ENCODE data around the gene KCND2.

The KCND2 gene

DNA sequence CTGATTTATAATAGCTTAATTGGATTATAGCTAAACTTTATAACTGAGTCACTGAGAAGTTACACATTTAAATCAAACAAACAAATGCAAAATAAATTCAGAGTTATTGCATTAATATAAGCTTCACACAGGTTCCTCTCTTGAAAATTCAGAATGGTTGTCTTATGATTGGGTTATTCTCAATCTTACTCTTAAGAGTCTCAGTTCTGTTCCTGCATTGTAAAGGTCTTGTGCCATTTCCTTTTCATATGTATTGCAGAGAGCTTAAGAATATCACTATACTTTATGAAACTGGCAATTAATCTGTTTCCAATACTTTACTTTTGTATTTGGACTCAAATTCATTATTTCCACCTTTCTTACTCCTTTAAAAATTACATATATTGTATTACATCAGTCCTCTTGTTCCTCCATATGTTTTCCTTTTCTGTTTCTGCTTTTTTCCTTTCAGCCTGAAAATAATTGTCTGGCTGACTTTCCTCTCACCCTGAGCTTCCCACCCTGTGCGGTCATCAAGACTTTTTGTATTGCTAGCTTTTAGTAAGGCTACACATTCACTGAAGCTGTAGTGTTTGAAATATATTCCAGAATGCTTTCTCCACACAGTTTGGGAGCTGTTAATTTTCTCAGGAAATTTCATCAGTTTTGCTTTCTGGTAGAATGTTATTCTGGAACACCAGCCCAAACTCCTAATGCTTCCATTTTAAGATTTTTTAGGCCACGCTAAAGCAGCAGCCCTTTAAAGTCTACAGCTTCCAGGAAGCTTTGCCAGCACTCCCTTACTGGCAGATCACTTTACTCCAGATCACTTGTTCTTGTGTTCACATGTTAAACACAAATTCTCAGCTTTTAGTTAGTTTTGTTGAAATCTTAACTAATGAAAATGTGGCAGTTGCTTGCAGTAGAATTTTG lies 139.4 kb downstream of the KCND2 start:
- DNase-seq = no peak

DNA sequence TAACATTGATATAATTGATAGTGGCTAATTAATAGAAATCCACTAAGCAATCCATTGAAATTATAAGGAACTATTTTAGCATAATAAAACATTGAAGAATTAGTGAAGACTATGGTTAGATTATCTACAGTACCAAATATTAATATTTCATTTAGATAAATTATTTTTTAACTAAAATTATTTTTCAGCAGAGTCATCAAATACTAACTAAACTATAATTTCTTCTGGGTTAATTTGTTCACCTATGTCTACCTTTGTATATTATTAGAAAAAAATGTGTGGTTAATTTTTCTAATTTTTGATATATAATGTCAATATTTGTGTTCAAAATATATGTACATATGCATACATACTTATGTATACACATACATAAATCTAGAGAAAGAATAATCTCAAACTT lies 140.2 kb downstream of the KCND2 start:
- no peak for DNase-seq

DNA sequence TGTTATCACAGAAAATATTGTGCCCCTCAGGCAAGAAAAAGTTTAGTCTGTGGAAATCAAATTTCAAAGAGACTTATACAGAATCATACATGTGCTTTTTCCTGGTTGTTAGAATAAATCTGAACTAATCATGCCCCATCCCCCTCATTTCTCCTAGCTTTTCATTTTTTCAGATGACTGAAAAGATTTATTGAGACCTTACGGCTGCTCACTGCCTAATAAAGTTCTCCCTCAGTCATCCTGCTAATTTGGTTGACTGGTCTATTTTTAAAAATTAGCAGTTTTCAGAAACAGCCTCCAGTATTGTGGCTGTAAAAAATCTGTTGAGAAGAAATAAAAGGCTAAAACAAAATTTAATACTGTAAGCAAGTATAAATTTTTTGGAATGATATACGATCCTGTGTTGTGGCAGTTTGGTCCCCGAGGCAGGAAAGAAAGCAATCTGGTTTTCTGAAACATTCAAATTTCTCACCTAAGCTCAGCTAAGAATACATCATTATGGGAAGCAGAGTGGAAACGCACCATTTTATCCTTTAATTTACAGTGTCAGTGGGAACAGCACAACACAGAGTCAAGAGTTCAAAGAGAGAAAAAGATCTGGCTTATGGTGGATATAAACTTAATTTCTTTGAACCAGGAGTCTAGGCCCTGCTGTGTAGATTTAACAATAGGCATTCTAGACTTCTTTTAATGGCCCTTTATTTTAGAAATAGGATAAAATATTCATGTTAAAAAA lies 144.4 kb downstream of the KCND2 start:
- DNase-seq = no peak

DNA sequence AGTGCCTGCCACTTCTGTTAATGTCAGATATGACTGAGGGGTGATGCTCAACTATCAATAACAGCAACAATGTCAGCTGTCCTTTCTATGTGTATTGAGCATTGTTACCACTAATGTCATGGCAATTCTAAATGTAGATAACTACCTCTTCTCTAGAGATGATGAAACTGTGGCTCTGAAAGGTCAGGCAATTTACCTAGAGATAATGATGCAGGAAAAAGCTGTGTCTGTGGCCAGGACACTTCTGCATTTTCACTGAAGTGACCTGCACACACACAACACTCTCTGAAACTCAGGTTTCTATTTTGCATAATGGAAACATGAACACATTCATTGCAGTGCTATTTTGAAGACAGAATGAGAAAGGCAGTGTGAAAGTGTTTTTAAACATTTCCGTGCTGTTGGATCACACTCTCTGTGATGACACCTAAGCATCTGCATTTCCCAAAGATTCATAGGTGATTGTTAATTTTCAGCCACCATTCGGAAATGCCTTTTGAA lies 148.2 kb downstream of the KCND2 start:
- no peak for DNase-seq

DNA sequence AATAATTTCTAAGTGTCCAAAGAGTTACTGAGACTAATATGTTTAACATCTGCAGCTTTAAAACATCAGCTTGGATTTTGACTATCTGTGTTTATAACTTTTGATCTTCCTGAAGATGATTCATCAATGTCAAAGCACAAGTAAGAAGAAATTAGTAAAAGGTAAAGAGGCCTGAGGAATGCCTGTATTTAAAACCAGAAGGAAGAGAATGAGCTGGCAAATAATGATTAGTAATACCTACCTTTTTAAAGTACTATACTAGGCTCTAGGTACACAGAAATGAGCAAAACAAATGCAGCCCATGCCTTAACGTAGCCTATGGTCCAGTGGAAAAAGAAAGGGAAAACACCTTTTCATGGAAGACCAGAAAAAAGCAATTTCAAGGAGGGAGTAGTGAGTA lies 158.0 kb downstream of the KCND2 start:
- no peak for DNase-seq

DNA sequence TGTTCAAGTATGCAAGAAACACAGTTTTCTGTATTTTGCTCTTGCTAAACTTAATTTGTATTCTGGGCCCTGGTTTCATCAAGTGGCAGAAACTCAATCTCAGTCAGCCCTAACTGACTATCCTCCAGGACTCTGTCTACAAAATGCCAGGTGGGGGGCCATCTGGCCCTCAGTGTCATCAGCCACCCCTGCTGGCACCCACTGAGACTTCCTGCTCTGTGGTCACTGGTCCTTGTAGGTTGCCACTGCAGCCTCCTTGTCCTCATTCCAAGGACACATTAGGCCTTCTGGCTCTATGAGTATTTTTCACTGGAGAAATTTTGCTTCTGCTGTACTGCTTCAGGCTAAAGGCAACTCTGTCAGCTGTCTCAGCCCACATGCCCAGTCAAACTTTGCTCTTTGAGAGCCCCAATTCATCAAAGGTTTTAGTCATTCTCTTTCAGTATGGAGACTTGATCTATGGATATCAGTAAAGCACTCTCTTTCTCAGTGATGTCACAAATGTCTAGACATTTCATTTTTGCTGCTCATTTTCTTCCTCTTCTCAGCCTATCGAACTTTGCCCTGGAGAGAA lies 163.6 kb downstream of the KCND2 start:
- DNase-seq = no peak

DNA sequence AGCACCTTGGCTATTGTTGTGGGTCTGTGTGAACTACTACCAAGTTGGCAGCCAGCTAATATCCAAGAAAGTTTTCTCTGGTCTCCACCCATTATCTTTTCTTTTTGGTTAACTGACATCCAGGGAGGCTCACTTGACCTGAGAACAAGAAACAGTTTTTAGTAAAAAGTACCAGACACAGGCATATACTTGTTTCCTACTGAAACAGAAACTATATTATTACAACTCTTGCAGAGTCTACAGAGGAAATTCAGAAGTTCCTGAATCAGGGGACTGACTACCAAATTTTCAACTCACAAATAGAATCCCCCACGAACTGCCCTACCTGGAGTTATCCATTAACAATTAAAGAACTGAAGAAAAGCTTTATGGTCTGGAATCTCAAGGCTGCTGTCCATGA lies 168.9 kb downstream of the KCND2 start:
- no peak for DNase-seq

DNA sequence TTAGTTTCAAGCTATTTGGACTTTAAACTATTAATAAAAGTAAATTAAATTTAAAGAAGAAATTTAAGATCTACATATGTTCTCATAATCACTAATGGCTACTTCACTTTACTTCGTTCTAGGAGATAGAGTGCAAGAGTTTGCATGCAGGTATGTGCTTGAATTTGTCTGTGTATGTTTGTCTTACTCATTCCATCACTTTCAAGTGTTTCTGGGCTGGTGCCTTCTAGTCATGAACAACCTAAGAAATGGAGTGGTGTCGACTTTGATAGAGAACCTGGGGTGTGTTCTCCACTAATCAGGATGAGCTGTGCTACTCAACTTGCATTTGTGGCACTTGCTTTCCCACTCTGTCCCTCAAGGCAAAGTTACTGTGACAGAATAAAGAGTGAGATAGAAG lies 169.9 kb downstream of the KCND2 start:
- no peak for DNase-seq

DNA sequence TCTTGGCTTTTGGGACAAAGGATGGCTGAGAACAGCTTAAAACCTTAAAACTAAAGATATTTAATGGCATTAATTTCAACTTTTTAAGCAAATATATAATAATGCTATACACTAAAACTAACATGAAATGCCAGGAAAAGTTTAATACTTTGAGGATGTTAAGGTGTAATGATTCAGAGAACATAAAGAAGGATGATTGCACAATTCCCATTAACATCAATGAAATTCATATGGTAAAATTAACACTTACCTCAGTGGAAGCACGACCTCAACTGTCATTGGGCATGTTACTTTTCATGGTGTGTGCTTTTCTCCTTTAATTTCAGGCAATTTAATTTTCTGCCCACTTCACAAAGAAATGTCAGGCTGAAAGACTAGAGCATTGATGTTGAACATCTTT lies 171.7 kb downstream of the KCND2 start:
- DNase-seq = no peak

DNA sequence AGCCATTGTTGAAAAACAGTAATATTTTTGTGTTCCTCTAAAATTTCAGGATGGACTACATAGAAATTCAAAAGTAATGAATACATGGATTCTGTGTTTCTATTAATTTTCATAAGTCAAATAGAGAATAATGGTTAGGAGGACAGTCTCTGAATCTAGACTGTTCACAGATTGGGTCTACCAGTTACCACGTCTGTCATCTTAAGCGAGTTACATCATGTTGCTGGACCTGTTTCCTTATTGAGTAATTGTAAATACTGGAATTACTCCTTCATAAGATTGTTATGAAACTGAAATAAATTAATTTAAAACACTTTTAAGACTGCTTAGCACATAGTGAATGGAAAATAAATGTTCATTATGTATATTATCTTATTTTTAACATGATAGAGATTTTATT lies 172.3 kb downstream of the KCND2 start:
- DNase-seq = no peak

DNA sequence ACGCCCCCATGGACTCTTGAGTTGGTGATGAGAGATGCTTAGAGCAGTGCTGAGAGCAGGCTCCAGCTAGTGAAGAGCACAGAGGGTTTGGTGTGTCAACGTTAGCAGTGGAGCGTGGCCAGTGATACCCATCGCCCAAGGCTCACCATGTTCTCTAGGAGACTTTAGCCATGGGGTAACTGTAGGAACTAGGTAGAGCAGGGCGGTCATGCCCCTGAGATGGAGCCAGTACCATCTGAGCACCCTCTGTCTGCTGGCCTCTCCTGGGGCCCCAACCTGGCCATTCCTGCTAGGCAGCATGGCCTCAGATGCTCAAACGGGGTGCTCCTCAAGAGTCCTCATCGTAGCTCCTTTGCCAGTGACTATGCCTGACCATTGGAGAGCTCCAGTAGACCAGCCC lies 179.7 kb downstream of the KCND2 start:
- no peak for DNase-seq

DNA sequence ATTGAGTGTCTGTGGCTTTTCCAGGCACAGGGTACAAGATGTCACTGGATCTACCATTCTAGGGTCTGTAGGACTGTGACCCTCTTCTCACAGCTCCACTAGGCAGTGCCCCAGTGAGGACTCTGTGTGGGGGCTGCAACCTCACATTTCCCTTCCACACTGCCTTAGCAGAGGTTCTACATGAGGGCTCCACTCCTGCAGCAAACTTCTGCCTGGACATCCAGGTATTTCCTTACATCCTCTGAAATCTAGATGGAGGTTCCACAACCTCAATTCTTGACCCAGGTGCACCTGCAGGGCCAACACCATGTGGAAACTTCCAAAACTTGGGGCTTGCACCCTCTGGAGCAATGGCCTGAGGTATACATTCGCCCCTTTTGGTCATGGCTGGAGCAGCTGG lies 183.7 kb downstream of the KCND2 start:
- no peak for DNase-seq

DNA sequence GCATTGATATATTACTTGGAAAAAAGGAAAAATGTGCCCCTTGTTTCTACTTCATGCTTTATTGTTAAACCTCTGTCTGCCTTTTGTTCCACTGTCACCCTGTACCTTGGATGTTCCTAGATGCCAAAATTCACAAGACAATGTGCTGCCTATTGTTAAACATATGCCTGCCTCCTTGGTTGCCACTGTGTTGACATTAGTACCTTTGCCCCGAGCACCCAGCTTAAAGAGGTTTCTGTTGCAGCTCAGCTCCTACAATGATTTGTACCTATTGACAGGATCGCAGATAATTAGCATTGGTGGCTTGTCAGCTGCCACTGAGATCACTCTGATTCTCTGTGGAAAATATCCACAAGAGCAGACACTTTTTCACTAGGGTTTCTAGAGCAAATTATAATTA lies 188.0 kb downstream of the KCND2 start:
- peak; percentile 36 for DNase-seq

DNA sequence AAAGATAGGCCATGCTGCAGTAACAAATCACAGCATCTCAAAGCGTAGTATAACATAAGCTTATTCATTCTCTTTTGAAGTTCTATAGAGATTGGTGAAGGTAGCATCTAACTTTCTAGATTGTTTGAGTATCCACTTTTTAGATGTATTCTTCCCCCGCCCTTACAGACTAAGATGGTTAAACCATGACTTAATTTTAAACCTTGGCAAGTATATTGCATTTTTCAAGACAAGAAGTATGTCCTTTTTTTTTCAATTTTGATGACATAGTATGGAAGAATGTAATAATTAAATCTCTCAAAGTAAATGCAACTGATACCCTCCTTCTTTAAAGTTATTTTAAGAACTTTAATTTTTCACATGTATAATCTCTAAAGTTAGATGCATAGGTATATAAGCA lies 190.0 kb downstream of the KCND2 start:
- DNase-seq = no peak

DNA sequence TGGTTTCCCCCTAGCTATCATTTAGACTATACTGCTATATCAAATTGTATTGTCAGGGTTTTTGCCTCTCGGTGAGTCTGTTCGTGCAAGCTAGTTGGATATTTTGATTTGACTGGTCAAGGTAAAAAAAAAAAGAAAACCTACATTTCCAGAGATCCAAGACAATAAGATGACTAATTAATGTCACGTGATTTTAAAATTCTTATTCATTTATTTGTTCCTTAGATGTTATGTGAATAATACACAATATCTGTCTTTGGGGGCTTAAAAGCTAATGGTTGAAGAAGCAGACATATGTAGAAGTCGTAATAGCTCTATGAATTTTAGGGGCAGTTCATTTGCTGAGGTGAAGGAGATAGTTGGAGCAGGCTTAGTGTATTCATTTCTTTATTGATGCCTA lies 191.1 kb downstream of the KCND2 start:
- no peak for DNase-seq

DNA sequence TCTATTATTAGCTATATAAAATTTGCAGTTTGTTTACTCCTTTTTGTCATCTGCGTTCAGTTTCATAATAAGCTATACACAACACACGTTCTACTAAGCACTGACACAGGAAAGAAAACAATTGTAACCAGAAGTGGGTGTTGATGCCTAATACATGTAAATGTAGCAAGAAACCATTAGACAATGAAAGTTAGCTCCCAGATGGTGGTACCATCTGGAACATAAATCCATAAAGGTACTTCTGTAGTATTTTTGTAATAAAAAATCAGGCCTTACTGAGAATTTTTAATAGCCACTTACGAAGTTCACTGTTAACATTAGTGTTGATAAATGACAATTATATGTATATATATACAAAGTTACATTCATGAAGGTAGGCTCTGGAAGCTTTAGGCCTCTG lies 194.7 kb downstream of the KCND2 start:
- DNase-seq = no peak

DNA sequence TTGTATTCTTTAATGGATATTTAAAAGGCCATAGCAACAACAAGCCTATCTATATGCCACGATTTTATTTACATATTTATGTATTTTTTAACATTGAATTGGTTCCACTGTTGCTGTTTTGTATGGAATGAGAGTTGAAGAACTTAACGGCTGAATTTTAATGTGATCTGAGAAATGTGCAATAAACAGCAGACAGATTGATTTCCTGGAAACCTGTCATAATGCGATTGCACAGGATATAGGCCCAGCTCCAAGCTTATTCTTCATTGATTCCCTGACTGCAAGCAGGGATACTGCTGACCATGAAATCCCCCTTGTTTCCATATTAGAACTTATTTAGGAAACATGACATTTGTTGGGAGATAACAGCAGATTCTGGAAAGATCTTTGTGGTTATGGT lies 195.6 kb downstream of the KCND2 start:
- no peak for DNase-seq

DNA sequence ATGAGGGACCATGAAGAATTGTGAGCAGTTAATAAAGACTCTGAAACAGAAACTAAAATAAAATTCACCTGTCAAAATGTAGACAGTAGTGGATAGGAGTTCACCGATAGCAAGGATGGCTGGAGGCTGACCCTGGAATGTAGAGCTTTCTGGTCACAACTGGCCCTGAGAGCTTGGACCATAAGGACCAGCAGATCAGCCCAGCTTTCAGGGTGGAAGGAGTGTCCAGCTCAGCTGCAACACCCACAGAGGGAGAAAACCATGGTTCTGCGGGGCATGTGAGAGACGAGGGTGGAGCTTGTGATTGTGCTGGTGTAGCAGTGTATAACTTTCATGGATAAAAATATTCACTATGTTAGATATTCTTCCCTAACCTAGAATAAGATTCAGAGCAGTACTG lies 199.9 kb downstream of the KCND2 start:
- DNase-seq = no peak

DNA sequence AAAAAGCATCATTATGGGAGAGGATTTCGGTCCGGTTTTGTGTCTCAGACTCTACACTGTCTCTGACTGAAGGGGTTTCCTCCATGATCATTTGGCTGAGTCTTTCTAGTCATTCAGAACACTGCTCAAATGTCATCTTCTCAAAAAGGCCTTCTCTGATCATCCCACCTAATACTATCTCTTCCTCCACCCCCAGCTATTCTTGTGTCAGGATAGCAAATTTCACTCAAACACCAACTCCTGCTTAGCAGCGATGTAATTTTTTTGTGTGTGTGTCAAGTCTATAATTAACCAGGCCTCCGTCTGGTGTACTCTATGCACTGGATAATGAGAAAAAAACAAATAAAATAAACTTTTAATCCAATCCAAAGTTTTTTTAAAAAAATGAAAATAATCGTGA lies 200.4 kb downstream of the KCND2 start:
- no peak for DNase-seq

DNA sequence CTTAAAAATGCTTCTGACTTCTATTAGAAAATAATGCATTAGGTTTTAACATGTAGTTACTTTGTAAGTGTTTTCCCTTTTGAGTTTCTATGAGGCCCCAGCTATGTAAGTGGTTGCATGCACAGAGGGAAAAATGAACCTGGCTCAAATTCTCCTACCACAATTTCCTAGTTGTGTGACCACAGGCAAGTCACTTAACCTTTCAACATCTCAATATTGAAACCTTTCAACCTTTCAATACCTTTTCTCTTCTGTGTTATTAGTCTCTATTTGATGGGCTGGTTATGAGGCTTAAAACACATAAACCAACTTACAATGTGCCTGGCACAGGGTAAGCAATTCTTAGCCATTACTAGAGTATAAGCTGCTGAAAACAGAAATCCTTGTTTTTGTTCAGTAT lies 203.0 kb downstream of the KCND2 start:
- no peak for DNase-seq

DNA sequence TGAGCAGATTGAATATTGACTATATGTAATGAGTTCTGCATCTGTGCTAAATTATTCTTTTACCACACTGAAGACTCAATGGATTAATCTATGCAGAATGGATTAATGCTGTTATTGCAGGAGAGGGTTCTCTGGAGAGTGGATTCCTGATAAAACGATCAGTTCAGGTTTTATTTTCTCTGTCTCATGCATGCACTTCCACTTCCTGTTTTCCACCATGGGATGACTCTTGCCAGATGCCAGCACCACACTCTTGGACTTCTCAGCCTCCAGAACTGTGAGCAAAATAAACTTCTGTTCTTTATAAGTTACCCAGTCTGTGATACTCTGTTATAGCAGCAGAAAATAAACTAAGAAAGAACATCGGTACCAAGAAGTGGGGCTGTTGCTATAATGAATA lies 207.5 kb downstream of the KCND2 start:
- DNase-seq = no peak

DNA sequence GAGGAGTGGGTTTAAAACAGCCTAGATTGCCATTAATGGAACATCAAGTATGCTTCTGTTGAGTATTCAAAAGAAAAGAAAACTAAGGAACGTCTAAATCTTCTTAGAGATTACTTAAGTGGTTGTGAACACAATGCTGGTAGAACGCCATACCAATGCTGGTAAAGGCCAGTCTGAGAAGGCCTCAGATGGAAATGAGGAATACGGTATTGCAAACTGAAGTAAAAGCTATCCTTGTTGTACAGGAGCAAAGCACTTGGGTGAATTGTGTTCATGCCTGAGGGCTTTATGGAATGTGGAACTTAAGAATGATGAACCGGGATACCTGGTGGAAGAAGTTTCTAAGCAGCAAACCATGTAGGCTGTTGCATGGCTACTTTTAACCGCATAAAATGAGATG lies 208.0 kb downstream of the KCND2 start:
- DNase-seq = no peak

DNA sequence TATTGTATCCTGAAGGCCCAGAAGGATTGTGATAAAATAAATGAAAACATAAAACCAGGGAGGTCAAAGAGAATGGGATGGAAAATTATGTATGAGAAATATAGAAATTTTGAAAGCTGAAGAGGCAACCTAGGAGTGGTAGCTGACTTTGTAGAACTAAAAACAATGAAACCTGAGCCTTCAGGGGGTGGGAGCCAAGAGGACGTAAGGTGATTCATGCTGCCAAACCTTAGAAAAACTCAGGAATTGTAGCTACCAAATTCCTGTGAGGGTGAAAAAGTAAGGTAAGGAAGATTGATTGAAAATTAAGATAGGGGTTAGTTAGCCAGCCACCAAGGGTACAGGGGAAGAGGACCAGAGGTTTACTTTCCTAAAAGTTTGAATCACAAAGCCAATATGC lies 213.2 kb downstream of the KCND2 start:
- no peak for DNase-seq

DNA sequence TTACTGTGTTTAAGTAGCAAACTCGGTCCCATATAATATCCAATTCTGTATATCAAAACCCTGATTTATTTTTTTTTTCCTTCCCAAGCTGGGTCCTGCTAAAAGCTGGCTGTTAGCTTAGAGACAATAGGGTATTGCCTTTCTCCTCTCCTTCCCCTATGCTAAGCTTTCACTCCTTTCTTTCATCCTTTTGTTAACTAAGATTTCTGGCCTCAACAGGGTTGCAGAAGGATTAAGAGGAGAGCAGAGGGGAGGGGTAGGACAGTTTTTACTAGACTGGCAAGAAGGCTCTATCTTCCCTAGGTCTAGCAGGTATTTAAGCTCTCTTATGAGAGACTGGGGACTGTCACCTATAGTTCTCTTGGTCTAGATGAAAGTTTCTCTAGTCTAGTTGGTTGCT lies 229.2 kb downstream of the KCND2 start:
- DNase-seq = no peak
